Activated CD4-positive, alpha-beta T cell treated with anti-CD3 and anti-CD28 coated beads, Interleukin-2, amount 50 U/mL, for 1 hour (primary cell): ENCODE measurements around the gene ATP1B3.
A peak's percentile ranks its signal among the peaks of the same experiment; 100 is the strongest.
"Not testable (repeated sequence)": the region's sequence is repeated elsewhere in the genome, so short reads cannot be mapped to it uniquely, and the experiment has no call there.

Experiments
- DNase-seq: peaks from one replicate; pipeline ENCODE4 v3.0.0-alpha.2; 2020

ATP1B3 gene

DNA sequence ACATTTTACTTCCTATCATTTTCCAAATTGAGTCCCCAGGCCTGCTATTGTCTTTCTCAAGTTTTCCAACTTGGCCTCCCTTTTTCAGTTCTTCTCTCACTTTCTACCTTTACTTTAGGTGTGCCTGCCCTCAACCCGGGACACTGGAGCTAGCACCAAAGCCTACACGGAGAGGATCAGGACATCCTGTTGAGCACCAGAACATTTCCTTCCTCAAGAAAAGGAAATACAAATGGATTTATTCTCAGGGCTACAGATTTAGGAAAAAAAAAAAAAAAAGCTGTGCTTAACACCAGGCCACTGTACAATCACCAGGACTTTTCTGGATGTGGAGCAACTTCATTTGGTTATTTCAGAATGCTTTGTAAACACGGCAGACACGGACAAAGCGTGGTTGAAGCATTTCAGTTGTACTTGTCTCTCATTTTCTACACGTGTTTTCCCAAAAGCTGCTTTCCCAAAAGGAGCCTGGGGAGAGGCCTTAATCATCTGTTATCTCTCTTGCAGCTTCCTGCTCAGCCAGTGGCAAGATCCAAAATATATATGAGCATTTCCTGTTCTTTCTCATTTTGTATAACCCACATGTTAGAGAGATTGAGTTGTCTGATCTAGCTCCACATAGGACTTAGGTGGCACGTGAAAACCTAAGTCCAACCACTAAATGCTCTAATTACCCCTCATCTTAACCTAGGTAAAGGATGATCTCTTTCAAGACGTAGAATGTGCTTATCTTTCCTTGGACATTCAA is 15.5 kb upstream of the ATP1B3 start:
- no peak for DNase-seq

GRCh38 chr3:141862279-141862816 is 14.1 kb upstream of the ATP1B3 start:
- no peak for DNase-seq

GRCh38 chr3:141863491-141863890 is 13.0 kb upstream of the ATP1B3 start:
- DNase-seq = no peak

DNA sequence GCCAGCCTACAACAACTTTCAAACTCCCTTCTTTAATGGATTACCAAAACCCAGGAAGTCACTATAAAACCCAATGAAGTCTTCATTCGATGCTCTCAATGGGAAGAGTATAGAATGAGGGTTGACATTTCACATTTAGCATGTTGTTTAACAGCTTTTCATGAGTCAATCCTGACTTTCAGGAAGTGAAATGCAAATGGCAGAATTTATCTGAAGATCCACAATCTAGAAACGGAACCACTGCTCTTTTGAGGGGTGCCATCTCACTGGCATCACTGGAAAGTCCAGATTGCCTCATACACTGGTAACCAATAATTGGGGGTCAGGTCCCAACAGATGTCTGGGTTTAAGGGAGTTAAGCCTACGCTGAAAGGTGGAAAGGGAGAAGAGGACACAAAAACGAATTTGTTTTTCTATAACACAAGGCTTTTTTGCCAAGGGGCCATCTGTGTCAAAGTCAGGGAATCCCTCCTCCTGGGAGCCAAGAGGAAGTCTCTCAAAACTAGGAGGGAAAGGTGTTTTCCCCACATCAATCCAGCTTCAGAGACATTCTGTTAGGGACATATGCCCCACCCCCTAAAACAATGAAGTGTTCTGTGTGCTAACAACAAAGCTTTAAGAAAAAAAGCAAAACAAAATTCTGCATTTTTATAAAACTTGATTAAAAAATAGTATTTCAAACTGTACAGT is 12.0 kb upstream of the ATP1B3 start:
- DNase-seq = no peak

GRCh38 chr3:141865101-141865500 is 11.3 kb upstream of the ATP1B3 start:
- no peak for DNase-seq

- no peak for DNase-seq
These were observed 6.3 kb upstream of the ATP1B3 start for GRCh38 chr3:141870091-141870687.

DNA sequence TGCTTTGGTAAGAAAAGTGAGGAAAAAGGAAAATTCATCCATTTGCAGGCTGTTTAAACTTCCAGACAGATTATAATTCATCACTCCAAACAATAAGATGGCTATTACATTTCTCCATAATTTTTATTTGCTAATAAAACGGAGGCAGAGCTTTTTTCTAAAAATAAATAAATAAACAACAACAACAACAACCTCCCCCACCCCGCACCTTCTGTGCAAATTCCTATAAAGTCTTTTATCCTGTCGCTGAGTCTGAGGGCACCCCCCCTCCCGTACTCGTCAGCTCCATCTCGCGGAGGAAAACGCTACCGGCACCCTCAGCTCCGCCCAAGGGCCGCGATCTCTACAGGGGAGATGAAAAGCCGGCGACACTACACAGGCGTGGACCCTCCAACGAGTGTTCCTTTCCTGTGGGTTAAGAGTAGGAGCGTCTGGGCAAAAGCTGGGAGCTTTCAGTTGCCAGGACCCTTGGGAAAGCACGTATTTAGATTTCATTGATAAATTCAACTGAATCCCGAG is 1.0 kb upstream of the ATP1B3 start:
- DNase-seq = peak; percentile 81

GRCh38 chr3:141875893-141876380 is 506 bp upstream of the ATP1B3 start:
- peak; percentile 76 for DNase-seq

DNA sequence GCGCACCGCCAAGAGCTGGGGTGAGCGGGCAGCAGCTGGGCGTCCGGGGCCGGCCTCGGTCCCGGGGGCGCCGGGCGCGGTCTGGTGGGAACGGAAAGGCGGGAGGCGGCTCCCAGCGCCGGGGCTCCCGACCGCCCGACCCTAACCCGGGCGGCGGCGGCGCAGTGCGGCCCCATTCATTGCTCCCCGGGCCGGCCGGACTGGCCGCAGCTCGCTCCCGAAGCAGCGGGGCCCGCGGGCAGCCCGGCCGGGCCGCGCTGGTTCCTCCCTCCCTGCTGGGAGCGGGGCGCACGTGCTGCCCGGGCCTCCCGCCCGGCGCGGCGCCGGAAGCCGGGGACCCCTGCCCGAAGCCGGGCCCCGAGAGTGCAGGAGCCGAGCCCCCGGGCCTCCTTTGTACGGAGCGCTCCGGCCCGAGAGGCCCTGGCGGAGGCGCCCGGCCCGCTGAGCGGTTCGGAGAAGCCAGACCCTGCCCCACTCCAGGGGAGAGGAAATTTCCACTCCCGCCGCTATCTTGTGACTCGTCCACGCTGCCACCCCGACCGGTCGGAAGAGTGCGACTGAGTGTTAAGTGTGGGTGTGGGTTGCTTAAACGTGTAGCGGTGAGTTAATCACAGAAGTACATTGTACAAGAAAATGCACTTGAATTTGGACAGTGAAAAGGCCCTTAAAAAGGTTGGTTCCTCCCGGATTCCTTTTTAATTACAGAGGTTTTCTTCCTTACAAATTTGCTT is 613 bp downstream of the ATP1B3 start:
- peak; percentile 54 for DNase-seq

GRCh38 chr3:141877911-141878310 is 1.5 kb downstream of the ATP1B3 start:
- DNase-seq = no peak

- no peak for DNase-seq
These were observed 1.9 kb downstream of the ATP1B3 start for GRCh38 chr3:141878326-141878725.

DNA sequence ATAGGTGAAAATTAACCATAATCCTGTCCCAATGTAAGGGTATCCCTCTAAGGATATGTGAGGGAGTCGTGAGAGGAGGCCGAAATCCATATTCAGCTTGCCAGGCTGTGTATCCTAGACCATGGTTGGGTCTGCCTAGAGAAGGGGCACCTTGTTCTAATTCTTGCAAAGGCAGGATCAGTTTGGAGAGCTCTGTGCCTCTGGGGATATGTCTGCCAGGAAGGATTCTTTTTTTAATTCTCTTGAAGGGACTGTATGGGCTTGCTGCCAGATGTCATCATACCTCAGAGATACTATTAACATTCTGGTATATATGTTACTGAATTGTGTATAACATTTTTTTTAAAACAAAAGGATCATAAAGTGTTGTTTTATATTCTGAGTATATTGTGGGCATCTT is 2.4 kb downstream of the ATP1B3 start:
- no peak for DNase-seq

GRCh38 chr3:141881702-141882101 is 5.3 kb downstream of the ATP1B3 start:
- no peak for DNase-seq

DNA sequence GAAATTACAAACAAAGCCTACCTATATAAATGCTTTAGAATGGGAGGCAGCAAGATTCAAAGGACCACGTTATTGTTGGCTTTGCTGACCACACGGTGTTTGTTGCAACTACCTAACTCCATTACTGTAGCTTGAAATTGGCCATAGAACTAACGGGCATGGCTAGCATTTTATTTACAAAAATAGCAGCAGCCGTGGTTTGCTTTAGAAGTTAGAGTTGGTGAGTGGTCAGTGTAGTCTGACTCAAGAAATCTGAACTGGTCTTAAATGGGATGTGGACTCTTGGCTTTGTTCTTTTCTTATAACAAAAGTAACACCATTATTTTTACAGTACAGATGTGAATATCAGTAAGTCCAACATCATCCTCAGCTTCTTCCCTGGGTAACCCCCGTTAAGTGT is 10.6 kb downstream of the ATP1B3 start:
- no peak for DNase-seq

- not testable (repeated sequence) for DNase-seq
These were observed 12.1 kb downstream of the ATP1B3 start for GRCh38 chr3:141888548-141888947.

- no peak for DNase-seq
These were observed 18.2 kb downstream of the ATP1B3 start for GRCh38 chr3:141894524-141895176.

GRCh38 chr3:141895731-141896130 is 19.3 kb downstream of the ATP1B3 start:
- DNase-seq = no peak

GRCh38 chr3:141898908-141899307 is 22.5 kb downstream of the ATP1B3 start:
- DNase-seq = no peak

DNA sequence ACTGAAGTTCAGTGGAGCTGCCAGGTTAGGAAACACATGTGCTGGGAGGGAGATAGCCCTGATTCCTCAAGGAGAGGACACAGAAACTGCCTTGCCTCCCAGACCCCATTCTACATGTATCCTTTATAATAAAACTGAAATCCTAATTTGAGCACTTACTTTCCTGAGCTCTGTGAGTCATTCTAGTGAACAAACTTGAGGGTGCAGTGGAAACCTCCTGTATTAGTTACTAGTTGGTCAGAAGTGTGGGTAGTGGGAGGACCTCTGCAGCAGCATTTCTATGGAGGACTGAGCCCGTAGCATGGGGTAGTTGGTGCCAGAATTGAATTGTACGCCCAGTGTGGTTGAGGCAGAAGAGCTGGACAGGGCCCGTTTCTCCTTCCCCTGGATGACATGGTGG is 23.9 kb downstream of the ATP1B3 start:
- DNase-seq = no peak

DNA sequence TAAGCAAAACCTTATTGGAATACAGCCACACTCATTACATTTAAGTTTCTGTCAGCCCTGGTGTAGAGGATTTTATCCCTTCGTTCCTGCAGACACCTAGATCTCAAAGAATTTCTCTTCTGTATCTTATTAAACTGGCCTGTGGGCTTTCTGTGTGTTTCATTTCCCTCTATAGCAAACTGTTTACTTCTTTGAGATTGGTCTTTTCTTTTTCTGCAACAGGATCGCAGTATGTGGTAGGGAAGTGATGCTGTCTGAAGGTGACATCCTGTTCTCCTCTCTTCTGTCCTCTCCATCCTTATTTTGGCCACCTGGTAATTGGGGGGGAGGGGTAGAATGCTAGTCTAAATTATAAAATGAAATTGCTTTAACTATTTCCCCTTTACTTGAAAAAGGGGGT is 25.5 kb downstream of the ATP1B3 start:
- no peak for DNase-seq

- no peak for DNase-seq
These were observed 27.8 kb downstream of the ATP1B3 start for GRCh38 chr3:141904203-141904602.

- DNase-seq = no peak
These were observed 28.7 kb downstream of the ATP1B3 start for GRCh38 chr3:141905129-141905528.
